HL-60 (cell line): ENCODE results near the gene NLRX1.
"Not testable (repeated sequence)": the region's sequence is repeated elsewhere in the genome, so short reads cannot be mapped to it uniquely, and the experiment has no call there.

Source experiments
- DNase-seq, 2 experiments: peaks; one replicate each; pipeline ENCODE4 v3.0.0-alpha.2; 2010 to 2020; ENCODE audit warnings: low read depth in 1 of 2, low spot score in 1 of 2
- H3K27ac ChIP-seq: fragments of 250-450 bp; sonication (Bioruptor Pico); replicated peaks from 2 replicates; pipeline ENCODE4 v1.5.1; 2020; ENCODE audit warnings: mild to moderate bottlenecking, moderate library complexity
- H3K27me3 ChIP-seq: fragments of 250-450 bp; sonication (Bioruptor Pico); 2 replicates; pipeline ENCODE4 v1.5.1; 2021; ENCODE audit warnings: mild to moderate bottlenecking, moderate library complexity; ENCODE audit not compliant: insufficient read depth, poor library complexity, severe bottlenecking
- H3K4me3 ChIP-seq: replicated peaks from 2 replicates; pipeline ENCODE4 v1.5.1; 2011; ENCODE audit warnings: mild to moderate bottlenecking, control low read depth, low read length; ENCODE audit not compliant: insufficient read depth
- CTCF ChIP-seq: IDR thresholded peaks from one replicate; pipeline ENCODE4 v1.5.1; 2011; ENCODE audit warnings: low read length, control low read depth, inconsistent platforms; ENCODE audit not compliant: insufficient read depth
- GABPA ChIP-seq: IDR thresholded peaks from 2 replicates; pipeline ENCODE4 v1.6.1; 2012; ENCODE audit warnings: low read depth
- POLR2AphosphoS5 ChIP-seq: IDR thresholded peaks from 2 replicates; pipeline ENCODE4 v1.6.1; 2012; ENCODE audit warnings: low read depth
- REST ChIP-seq: IDR thresholded peaks from 2 replicates; pipeline ENCODE4 v1.6.1; 2012; ENCODE audit warnings: low read depth; ENCODE audit not compliant: insufficient replicate concordance
- SPI1 ChIP-seq: IDR thresholded peaks from 2 replicates; pipeline ENCODE4 v1.6.1; 2012; ENCODE audit warnings: low read depth, mild to moderate bottlenecking, borderline replicate concordance

Gene NLRX1

GRCh38 chr11:119180729-119181676 is 12.5 kb downstream of the NLRX1 start:
- Histone ChIP-seq H3K27me3 (no peaks in the 10 kb centered on the region), H3K4me3 (no peak overlapping the region), H3K27ac (peak overlapping the region; percentile 26; the same call in 1 of the 2 replicates)
- no peak for DNase-seq
- TF ChIP-seq SPI1, result no peak
- no peak for TF ChIP-seq GABPA
- no peak for TF ChIP-seq REST
- TF ChIP-seq CTCF, result no peak
- TF ChIP-seq POLR2AphosphoS5, result no peak

GRCh38 chr11:119181677-119182412 is 13.3 kb downstream of the NLRX1 start:
- DNase-seq, result peak; percentile 56 to 70

GRCh38 chr11:119184399-119184798 is 15.9 kb downstream of the NLRX1 start:
- DNase-seq, H3K27me3 ChIP-seq, H3K27ac ChIP-seq, H3K4me3 ChIP-seq: not testable (repeated sequence)

More at GRCh38 chr11:119181677-119182412, 13.3 kb downstream of the NLRX1 start:
- H3K4me3 ChIP-seq, result no peak overlapping the region
- H3K27ac ChIP-seq, result peak overlapping the region; percentile 26
- no peak for TF ChIP-seq POLR2AphosphoS5
- no peak for TF ChIP-seq REST
- no peak for TF ChIP-seq CTCF
- TF ChIP-seq SPI1, result peak; percentile 43; the same call in 1 of the 2 replicates
- TF ChIP-seq GABPA, result peak; percentile 72
- H3K27me3 ChIP-seq, result no peaks in the 10 kb centered on the region

GRCh38 chr11:119185981-119186634 is 17.6 kb downstream of the NLRX1 start:
- TF ChIP-seq POLR2AphosphoS5, result no peak
- TF ChIP-seq SPI1, result no peak
- no peak for TF ChIP-seq REST
- TF ChIP-seq GABPA, result no peak
- TF ChIP-seq CTCF, result no peak
- DNase-seq, result no peak
- Histone ChIP-seq H3K4me3 (no peak overlapping the region), H3K27ac (no peak overlapping the region), H3K27me3 (no peaks in the 10 kb centered on the region)
